Astrocyte (in vitro differentiated cells and primary cell): Measurements from ENCODE around the gene KCTD18. TPM values are rescaled to one million over a fixed set of nuclear protein-coding genes. Genes with fewer than 3 reads are reported as not detected.

Experiments used
- DNase-seq: peaks from one replicate; pipeline ENCODE4 v3.0.0-alpha.2; 2010; ENCODE audit warnings: low read depth
- FAIRE-seq: peaks from 2 replicates; lab custom pipeline; 2011; peaks lifted over from hg19 to GRCh38; lab: Jason Lieb, UNC
- H2AFZ ChIP-seq: 2 replicates; pipeline ENCODE4 v1.6.0; 2012; ENCODE audit warnings: low read depth, low read length, inconsistent platforms
- H3K27ac ChIP-seq: 2 replicates; pipeline ENCODE4 v1.5.1; 2011; ENCODE audit warnings: low read depth, low read length, inconsistent platforms
- H3K27me3 ChIP-seq: 2 replicates; pipeline ENCODE4 v1.6.0; 2011; ENCODE audit warnings: low read length, inconsistent platforms; ENCODE audit not compliant: insufficient read depth
- H3K36me3 ChIP-seq: 2 replicates; pipeline ENCODE4 v1.5.1; 2011; ENCODE audit warnings: low read length, inconsistent platforms; ENCODE audit not compliant: insufficient read depth
- H3K4me1 ChIP-seq: 2 replicates; pipeline ENCODE4 v1.5.1; 2011; ENCODE audit warnings: low read length, inconsistent platforms; ENCODE audit not compliant: insufficient read depth
- H3K4me2 ChIP-seq: 2 replicates; pipeline ENCODE4 v1.6.0; 2012; ENCODE audit warnings: low read length, inconsistent platforms
- H3K4me3 ChIP-seq: 2 replicates; pipeline ENCODE4 v1.5.1; 2011; ENCODE audit warnings: low read depth, mild to moderate bottlenecking, low read length, inconsistent platforms; ENCODE audit not compliant: insufficient read depth
- H3K79me2 ChIP-seq: 2 replicates; pipeline ENCODE4 v1.6.0; 2012; ENCODE audit warnings: mild to moderate bottlenecking, low read length, inconsistent platforms; ENCODE audit not compliant: insufficient read depth
- H3K9ac ChIP-seq: 2 replicates; pipeline ENCODE4 v1.6.0; 2012; ENCODE audit warnings: mild to moderate bottlenecking, low read length, inconsistent platforms
- H3K9me3 ChIP-seq: 2 replicates; pipeline ENCODE4 v1.5.1; 2012; ENCODE audit warnings: low read depth, mild to moderate bottlenecking, low read length, inconsistent platforms; ENCODE audit not compliant: insufficient read depth
- H4K20me1 ChIP-seq: 2 replicates; pipeline ENCODE4 v1.6.0; 2012; ENCODE audit warnings: low read length, inconsistent platforms; ENCODE audit not compliant: insufficient read depth
- H3K27ac Mint-ChIP-seq: one replicate; pipeline ENCODE4 v1.8.0; 2021; ENCODE audit warnings: mild to moderate bottlenecking, mixed read lengths; ENCODE audit not compliant: unreplicated experiment
- H3K27me3 Mint-ChIP-seq: one replicate; pipeline ENCODE4 v1.8.0; 2021; ENCODE audit warnings: low read depth, mixed read lengths; ENCODE audit not compliant: unreplicated experiment
- H3K36me3 Mint-ChIP-seq: one replicate; pipeline ENCODE4 v1.8.0; 2021; ENCODE audit warnings: low read depth, mixed read lengths; ENCODE audit not compliant: unreplicated experiment
- H3K4me1 Mint-ChIP-seq: one replicate; pipeline ENCODE4 v1.8.0; 2021; ENCODE audit warnings: low read depth, mixed read lengths; ENCODE audit not compliant: unreplicated experiment
- H3K4me3 Mint-ChIP-seq: one replicate; pipeline ENCODE4 v1.8.0; 2021; ENCODE audit warnings: mild to moderate bottlenecking, moderate library complexity, mixed read lengths; ENCODE audit not compliant: unreplicated experiment
- H3K9me3 Mint-ChIP-seq: one replicate; pipeline ENCODE4 v1.8.0; 2021; ENCODE audit warnings: mild to moderate bottlenecking, mixed read lengths; ENCODE audit not compliant: unreplicated experiment
- CTCF ChIP-seq: IDR thresholded peaks from 2 replicates; pipeline ENCODE4 v1.5.1; 2011; ENCODE audit warnings: low read depth, mild to moderate bottlenecking, inconsistent platforms, low read length, moderate library complexity; ENCODE audit not compliant: insufficient read depth
- EZH2 ChIP-seq: IDR thresholded peaks from 2 replicates; pipeline ENCODE4 v1.6.1; 2012; ENCODE audit warnings: mild to moderate bottlenecking, low read length, inconsistent platforms; ENCODE audit not compliant: insufficient read depth
- total RNA-seq: library from RNA; stranded (reverse); gene quantifications from 2 replicates; pipeline ENCODE4 v1.2.1, GENCODE V29; 2021

KCTD18 gene
- total RNA-seq, 1 donor from 2014 or later: 8.2 TPM

GRCh38 chr2:200445284-200445683, 64.6 kb downstream of the KCTD18 start:
- FAIRE-seq (no peak), DNase-seq (no peak)
- no peak overlapping the region for H3K4me2 ChIP-seq
- H2AFZ ChIP-seq: no peak overlapping the region
- TF ChIP-seq EZH2: no peak
- no peak for TF ChIP-seq CTCF
- Mint-ChIP-seq H3K27ac (peak overlapping the region; percentile 36), H3K4me3 (no peak overlapping the region), H3K27me3 (no peaks in the 10 kb centered on the region), H3K4me1 (peaks cover 13% of the 10 kb centered on the region), H3K9me3 (no peaks in the 10 kb centered on the region), H3K36me3 (peaks cover 38% of the 10 kb centered on the region)
- no peak overlapping the region for H3K9ac ChIP-seq
- H4K20me1 ChIP-seq: no peaks in the 10 kb centered on the region
- no peaks in the 10 kb centered on the region for H3K9me3 ChIP-seq
- H3K27ac ChIP-seq: no peak overlapping the region
- H3K27me3 ChIP-seq: no peaks in the 10 kb centered on the region
- no peak overlapping the region for H3K4me3 ChIP-seq
- no peaks in the 10 kb centered on the region for H3K79me2 ChIP-seq
- H3K4me1 ChIP-seq: peaks cover 7% of the 10 kb centered on the region
- H3K36me3 ChIP-seq: peaks cover 26% of the 10 kb centered on the region

- no peak overlapping the region for H3K4me3 ChIP-seq
- Mint-ChIP-seq H3K9me3 (no peaks in the 10 kb centered on the region), H3K4me3 (no peak overlapping the region), H3K4me1 (peaks cover 13% of the 10 kb centered on the region), H3K27ac (no peak overlapping the region), H3K36me3 (peaks cover 39% of the 10 kb centered on the region), H3K27me3 (no peaks in the 10 kb centered on the region)
- H4K20me1 ChIP-seq: no peaks in the 10 kb centered on the region
- no peak overlapping the region for H3K27ac ChIP-seq
- TF ChIP-seq CTCF: no peak
- no peak for TF ChIP-seq EZH2
- FAIRE-seq: no peak
- no peak overlapping the region for H2AFZ ChIP-seq
- no peaks in the 10 kb centered on the region for H3K27me3 ChIP-seq
- DNase-seq: no peak
- no peaks in the 10 kb centered on the region for H3K79me2 ChIP-seq
- H3K9ac ChIP-seq: no peak overlapping the region
- H3K4me1 ChIP-seq: peaks cover 7% of the 10 kb centered on the region
- peaks cover 31% of the 10 kb centered on the region for H3K36me3 ChIP-seq
- H3K9me3 ChIP-seq: no peaks in the 10 kb centered on the region
- H3K4me2 ChIP-seq: no peak overlapping the region
Measured at GRCh38 chr2:200444530-200444929, 65.3 kb downstream of the KCTD18 start.

DNA sequence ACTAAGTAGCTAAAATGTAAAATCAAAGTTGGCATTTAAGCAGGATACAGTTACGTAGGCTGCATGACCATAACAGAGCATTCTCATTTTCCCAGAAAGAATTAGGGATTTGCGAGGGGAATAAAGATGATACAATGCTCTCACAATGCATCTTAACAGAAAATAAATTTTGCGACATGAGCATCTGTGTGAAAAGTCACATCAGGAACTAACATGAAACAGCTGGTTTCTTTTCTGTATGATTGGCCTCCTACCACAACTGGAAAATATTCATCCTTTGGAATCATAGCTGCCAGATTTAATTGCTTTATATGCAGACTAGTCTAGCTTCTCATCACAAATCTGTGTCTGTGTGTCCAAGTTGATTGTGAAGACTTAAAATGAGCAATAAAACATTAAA, 66.0 kb downstream of the KCTD18 start:
- Histone ChIP-seq H3K4me3 (no peak overlapping the region), H3K4me1 (peaks cover 7% of the 10 kb centered on the region), H3K27ac (no peak overlapping the region), H3K9me3 (no peaks in the 10 kb centered on the region), H2AFZ (no peak overlapping the region), H3K79me2 (no peaks in the 10 kb centered on the region), H4K20me1 (no peaks in the 10 kb centered on the region), H3K36me3 (peaks cover 37% of the 10 kb centered on the region), H3K27me3 (no peaks in the 10 kb centered on the region), H3K4me2 (no peak overlapping the region), H3K9ac (no peak overlapping the region)
- peaks cover 13% of the 10 kb centered on the region for H3K4me1 Mint-ChIP-seq
- peak; percentile 47 for FAIRE-seq
- no peak for TF ChIP-seq EZH2
- no peak for TF ChIP-seq CTCF
- H3K27ac Mint-ChIP-seq: no peak overlapping the region
- no peak for DNase-seq
- no peaks in the 10 kb centered on the region for H3K27me3 Mint-ChIP-seq
- H3K36me3 Mint-ChIP-seq: peaks cover 39% of the 10 kb centered on the region
- no peaks in the 10 kb centered on the region for H3K9me3 Mint-ChIP-seq
- no peak overlapping the region for H3K4me3 Mint-ChIP-seq
